Testis (tissue), 3 donors: ENCODE results near the gene TGFB1. TPM values are rescaled to one million over a fixed set of nuclear protein-coding genes. Genes with fewer than 3 reads are reported as not detected.
A peak's percentile ranks its signal among the peaks of the same experiment; 100 is the strongest.

Source experiments
- DNase-seq: peaks from one replicate; pipeline ENCODE4 v3.0.0-alpha.2; 2019
- H3K27ac ChIP-seq, 2 donors: fragments of 200-600 bp; sonication (generic); one replicate each; pipeline ENCODE4 v1.5.1; 2019
- H3K27me3 ChIP-seq: fragments of 200-600 bp; sonication (generic); one replicate; pipeline ENCODE4 v1.5.1; 2019
- H3K36me3 ChIP-seq: fragments of 200-600 bp; sonication (generic); one replicate; pipeline ENCODE4 v1.5.1; 2017; ENCODE audit warnings: low read depth; ENCODE audit errors: missing control alignments
- H3K4me1 ChIP-seq: fragments of 200-600 bp; sonication (generic); one replicate; pipeline ENCODE4 v1.5.1; 2019
- H3K4me3 ChIP-seq, 2 donors: fragments of 200-600 bp; sonication (generic); one replicate each; pipeline ENCODE4 v1.5.1; 2017 to 2019
- H3K9me3 ChIP-seq: fragments of 200-600 bp; sonication (generic); one replicate; pipeline ENCODE4 v1.5.1; 2017
- CTCF ChIP-seq, 3 experiments: fragments of 450-650 bp in 2 of 3; fragments of 200-600 bp in 1 of 3; sonication (generic) in 1 of 3; IDR thresholded peaks; one replicate each; pipeline ENCODE4 v1.5.1; 2016 to 2019; ENCODE audit warnings: antibody characterized with exemption in 3 of 3, mild to moderate bottlenecking in 2 of 3, moderate library complexity in 1 of 3
- POLR2A ChIP-seq: fragments of 450-650 bp; IDR thresholded peaks from one replicate; pipeline ENCODE4 v1.6.1; 2017; ENCODE audit warnings: antibody characterized with exemption, mild to moderate bottlenecking, moderate library complexity
- WGBS, 2 donors: methylation state at CpG; one replicate each; pipeline ENCODE4 v1.1.5; 2018; 5-methylcytosine and 5-hydroxymethylcytosine counted together
- intact Hi-C: fragments of 100-400 bp; cut with DNase I; formaldehyde crosslinking; loops from one replicate; pipeline ENCODE4 v1.15.1; 2023; ENCODE audit warnings: low total_unique reads
- polyA plus RNA-seq: library from polyadenylated mRNA; stranded (reverse); fragments of 350-450 nt; fragmentation: Illumina TruSeq; extraction: RNeasy Lipid Tissue Mini Kit (QIAGEN cat#74804); gene quantifications from one replicate; pipeline ENCODE4 v1.2.3, GENCODE V29; 2014; ENCODE audit warnings: low read depth, low replicate concordance; ENCODE audit not compliant: insufficient read depth
- total RNA-seq, 2 donors: library from RNA; depleted of rRNA; stranded (reverse); fragments of >200 nt; gene quantifications; one replicate each; pipeline ENCODE4 v1.2.3, GENCODE V29; 2016

The TGFB1 gene
- total and polyA plus RNA-seq, 3 donors from 2014 or later = 12.7 to 19.8 (median 17.0) TPM

DNA sequence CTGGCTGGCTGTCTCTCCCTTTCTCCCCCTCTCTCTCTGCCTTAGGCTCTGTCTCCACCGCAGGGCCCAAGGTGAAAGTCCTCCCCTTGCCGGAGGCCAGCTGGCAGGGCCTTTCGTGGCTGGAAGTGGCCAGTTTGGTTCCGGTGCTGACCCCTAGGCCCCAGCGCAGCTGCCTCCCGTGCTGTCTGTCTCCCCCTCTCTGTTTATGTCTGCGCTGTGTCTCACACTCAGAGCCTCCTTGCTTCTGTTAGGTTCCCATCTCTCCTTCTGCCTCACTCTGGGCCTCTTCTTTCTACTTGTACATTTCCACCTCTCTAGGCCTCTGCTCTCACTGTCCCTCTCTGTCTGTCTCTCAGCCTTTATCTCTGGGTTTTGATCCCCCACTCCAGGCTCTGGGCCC, 30.7 kb downstream of the TGFB1 start:
- 25 to 30% methylated on average over 7 of the region's 7 CpGs for WGBS, 2 donors
- intact Hi-C loops = no loop called here
- H3K9me3 ChIP-seq = no peaks in the 10 kb centered on the region

GRCh38 chr19:41322451-41322850, 31.3 kb downstream of the TGFB1 start:
- H3K4me1 ChIP-seq = peaks cover 57% of the 10 kb centered on the region
- intact Hi-C loops = no loop called here
- no peak overlapping the region for H3K4me3 ChIP-seq
- TF ChIP-seq POLR2A (no peak), CTCF (IDR thresholded peaks at IDR 0.05) (no peak)
- no peaks in the 10 kb centered on the region for H3K9me3 ChIP-seq
- no peak for DNase-seq
- 83% methylated on average over 8 to 11 of the region's 11 CpGs for WGBS, 2 donors
- no peaks in the 10 kb centered on the region for H3K36me3 ChIP-seq
- no peaks in the 10 kb centered on the region for H3K27me3 ChIP-seq
- peak overlapping the region; percentile 84 to 88 for H3K27ac ChIP-seq

More for the DNA sequence above, 30.7 kb downstream of the TGFB1 start:
- no peak overlapping the region for H3K4me3 ChIP-seq
- no peak for TF ChIP-seq POLR2A
- TF ChIP-seq CTCF (IDR thresholded peaks at IDR 0.05) = no peak
- peak overlapping the region; percentile 84 to 88 for H3K27ac ChIP-seq
- peak; percentile 56 for DNase-seq
- peaks cover 57% of the 10 kb centered on the region for H3K4me1 ChIP-seq
- H3K27me3 ChIP-seq = no peaks in the 10 kb centered on the region
- H3K36me3 ChIP-seq = no peaks in the 10 kb centered on the region

DNA sequence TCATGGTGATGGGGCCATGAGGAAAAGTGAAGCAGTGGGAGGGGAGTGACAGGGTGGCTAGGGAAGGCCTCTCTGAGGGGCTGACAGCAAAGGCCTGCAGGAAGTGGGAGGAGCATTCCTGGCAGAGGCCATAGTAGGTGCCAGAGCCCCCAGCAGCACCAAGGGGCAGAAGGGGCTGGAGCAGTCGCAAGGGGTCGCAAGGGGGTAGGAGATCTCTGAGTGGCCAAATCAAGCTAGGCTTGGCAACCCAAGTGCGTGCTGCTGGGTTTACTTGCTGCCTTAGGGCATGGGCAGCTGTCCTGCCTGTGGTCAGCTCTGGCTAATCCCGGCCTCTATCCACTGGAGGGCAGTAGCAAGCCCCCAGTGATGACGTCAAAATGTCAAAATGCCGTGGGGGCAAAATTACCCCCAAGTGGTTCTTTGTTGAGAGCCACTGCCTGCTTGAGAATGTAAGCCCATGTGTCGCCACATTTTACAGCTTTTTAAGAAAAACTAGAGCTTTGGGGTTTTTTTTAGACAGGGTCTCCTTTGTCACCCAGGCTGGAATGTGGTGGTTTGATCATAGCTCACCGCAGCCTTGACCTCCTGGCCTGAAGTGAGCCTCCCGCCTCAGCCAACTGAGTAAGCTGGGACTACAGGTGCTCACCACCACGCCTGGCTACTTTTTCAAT, 32.0 kb downstream of the TGFB1 start:
- 58 to 61% methylated on average over 10 of the region's 10 CpGs for WGBS, 2 donors
- H3K27me3 ChIP-seq = no peaks in the 10 kb centered on the region
- H3K9me3 ChIP-seq = no peaks in the 10 kb centered on the region
- H3K36me3 ChIP-seq = no peaks in the 10 kb centered on the region
- peak overlapping the region; percentile 84 to 88 for H3K27ac ChIP-seq
- TF ChIP-seq CTCF (IDR thresholded peaks at IDR 0.05) (peak; percentile 43 to 68 (median 61)), POLR2A (no peak)
- H3K4me1 ChIP-seq = peaks cover 57% of the 10 kb centered on the region
- DNase-seq = peak; percentile 60
- intact Hi-C loops = no loop called here
- H3K4me3 ChIP-seq = no peak overlapping the region

DNA sequence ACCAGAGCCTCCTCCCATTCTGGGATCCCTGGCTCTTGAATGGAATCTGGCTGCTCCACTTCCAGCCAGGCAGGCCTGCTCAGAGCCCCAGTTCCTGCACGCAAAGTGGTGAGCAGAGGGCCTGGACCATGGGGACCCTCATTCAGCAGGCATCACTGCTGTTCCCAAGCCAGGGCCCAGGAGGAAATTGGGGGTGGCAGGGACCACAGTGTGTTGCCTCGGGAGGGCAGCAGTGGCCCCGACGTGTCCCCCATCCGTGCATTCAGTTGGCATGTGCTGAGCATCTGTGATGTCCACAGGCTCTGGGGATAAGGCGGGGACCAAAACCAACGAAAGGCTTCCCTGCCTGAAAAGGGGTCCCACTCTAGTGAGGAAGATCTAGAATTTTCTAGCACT, 32.5 kb downstream of the TGFB1 start:
- peaks cover 55% of the 10 kb centered on the region for H3K4me1 ChIP-seq
- intact Hi-C loops = no loop called here
- whole genome bisulfite sequencing, 2 donors = 84 to 90% methylated on average over 5 to 7 of the region's 7 CpGs

More for the DNA sequence above, 32.5 kb downstream of the TGFB1 start:
- no peak for DNase-seq
- Histone ChIP-seq H3K27me3 (no peaks in the 10 kb centered on the region), H3K9me3 (no peaks in the 10 kb centered on the region), H3K27ac (peak overlapping the region; percentile 84 to 88), H3K4me3 (no peak overlapping the region), H3K36me3 (no peaks in the 10 kb centered on the region)
- no peak for TF ChIP-seq CTCF (IDR thresholded peaks at IDR 0.05)
- no peak for TF ChIP-seq POLR2A
